ENCODE data around the gene VEZT.

The VEZT gene

GRCh38 chr12:95184121-95184520 lies 33.5 kb upstream of the VEZT start:
- TF ChIP-seq NFIC (IDR thresholded peaks at IDR 0.05) (no peak), FOXM1 (IDR thresholded peaks at IDR 0.05; ENCODE audit: borderline replicate concordance, low read depth) (no peak), EP300 (IDR thresholded peaks at IDR 0.05; ENCODE audit: borderline replicate concordance) (no peak), EGR1 (IDR thresholded peaks at IDR 0.05) (no peak)

DNA sequence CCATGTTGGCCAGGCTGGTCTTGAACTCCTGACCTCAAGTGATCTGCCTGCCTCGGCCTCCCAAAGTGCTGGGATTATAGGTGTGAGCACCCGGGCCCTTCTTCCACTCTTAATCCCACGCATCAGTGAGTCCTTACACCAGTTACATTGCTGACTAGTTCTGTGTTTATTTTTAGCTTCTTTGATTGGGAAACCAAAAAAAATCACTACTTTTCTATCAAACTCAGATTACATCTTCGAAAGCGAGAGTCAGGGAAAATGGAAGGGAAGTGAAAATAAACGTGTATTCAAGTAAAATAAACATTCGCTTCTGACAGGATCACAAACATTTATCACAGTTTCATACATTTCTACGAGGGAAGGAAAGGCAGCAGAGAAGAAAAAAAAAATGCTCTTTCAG lies 32.5 kb upstream of the VEZT start:
- TF ChIP-seq, protein P1, sequence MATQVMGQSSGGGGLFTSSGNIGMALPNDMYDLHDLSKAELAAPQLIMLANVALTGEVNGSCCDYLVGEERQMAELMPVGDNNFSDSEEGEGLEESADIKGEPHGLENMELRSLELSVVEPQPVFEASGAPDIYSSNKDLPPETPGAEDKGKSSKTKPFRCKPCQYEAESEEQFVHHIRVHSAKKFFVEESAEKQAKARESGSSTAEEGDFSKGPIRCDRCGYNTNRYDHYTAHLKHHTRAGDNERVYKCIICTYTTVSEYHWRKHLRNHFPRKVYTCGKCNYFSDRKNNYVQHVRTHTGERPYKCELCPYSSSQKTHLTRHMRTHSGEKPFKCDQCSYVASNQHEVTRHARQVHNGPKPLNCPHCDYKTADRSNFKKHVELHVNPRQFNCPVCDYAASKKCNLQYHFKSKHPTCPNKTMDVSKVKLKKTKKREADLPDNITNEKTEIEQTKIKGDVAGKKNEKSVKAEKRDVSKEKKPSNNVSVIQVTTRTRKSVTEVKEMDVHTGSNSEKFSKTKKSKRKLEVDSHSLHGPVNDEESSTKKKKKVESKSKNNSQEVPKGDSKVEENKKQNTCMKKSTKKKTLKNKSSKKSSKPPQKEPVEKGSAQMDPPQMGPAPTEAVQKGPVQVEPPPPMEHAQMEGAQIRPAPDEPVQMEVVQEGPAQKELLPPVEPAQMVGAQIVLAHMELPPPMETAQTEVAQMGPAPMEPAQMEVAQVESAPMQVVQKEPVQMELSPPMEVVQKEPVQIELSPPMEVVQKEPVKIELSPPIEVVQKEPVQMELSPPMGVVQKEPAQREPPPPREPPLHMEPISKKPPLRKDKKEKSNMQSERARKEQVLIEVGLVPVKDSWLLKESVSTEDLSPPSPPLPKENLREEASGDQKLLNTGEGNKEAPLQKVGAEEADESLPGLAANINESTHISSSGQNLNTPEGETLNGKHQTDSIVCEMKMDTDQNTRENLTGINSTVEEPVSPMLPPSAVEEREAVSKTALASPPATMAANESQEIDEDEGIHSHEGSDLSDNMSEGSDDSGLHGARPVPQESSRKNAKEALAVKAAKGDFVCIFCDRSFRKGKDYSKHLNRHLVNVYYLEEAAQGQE (IDR thresholded peaks at IDR 0.05; ENCODE audit: low read depth) = no peak
- TF ChIP-seq TAF1 (IDR thresholded peaks at IDR 0.05; ENCODE audit: low read depth) (no peak), NFIC (IDR thresholded peaks at IDR 0.05) (no peak), ZBTB7A (IDR thresholded peaks at IDR 0.05; ENCODE audit: low read depth) (no peak), FOXM1 (IDR thresholded peaks at IDR 0.05; ENCODE audit: borderline replicate concordance, low read depth) (no peak), YY1 (IDR thresholded peaks at IDR 0.05; ENCODE audit: low read depth) (no peak), CREB1 (IDR thresholded peaks at IDR 0.05; ENCODE audit: low read depth) (no peak), RAD21 (IDR thresholded peaks at IDR 0.05; ENCODE audit: low read depth) (no peak), TEAD4 (IDR thresholded peaks at IDR 0.05) (no peak), MAX (IDR thresholded peaks at IDR 0.05) (no peak), CEBPB (IDR thresholded peaks at IDR 0.05) (no peak), TCF12 (IDR thresholded peaks at IDR 0.05; ENCODE audit: low read depth) (no peak), EP300 (IDR thresholded peaks at IDR 0.05; ENCODE audit: borderline replicate concordance) (no peak), EGR1 (IDR thresholded peaks at IDR 0.05) (no peak)
- TF ChIP-seq, protein P2, sequence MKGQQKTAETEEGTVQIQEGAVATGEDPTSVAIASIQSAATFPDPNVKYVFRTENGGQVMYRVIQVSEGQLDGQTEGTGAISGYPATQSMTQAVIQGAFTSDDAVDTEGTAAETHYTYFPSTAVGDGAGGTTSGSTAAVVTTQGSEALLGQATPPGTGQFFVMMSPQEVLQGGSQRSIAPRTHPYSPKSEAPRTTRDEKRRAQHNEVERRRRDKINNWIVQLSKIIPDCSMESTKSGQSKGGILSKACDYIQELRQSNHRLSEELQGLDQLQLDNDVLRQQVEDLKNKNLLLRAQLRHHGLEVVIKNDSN (IDR thresholded peaks at IDR 0.05) = no peak

DNA sequence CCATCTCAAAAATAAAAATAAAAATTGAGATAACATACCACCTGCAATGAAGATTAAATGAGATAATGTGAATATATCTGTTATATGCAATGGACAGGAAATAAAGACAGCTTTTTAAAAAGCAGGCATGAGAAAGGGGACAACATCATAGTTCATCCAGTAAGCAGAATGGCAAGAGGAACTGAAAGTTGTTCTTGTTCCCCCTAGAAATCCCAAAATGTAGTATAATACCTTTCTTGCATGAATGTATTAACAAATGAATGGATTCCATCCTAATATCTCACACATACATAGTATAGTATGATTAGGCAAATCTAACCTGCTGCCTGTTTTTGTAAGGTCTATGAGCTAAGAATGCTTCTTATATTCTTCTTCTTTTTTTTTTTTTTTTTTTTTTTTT lies 31.8 kb upstream of the VEZT start:
- TF ChIP-seq YY1 (IDR thresholded peaks at IDR 0.05; ENCODE audit: low read depth) (no peak), NFIC (IDR thresholded peaks at IDR 0.05) (no peak), MAX (IDR thresholded peaks at IDR 0.05) (no peak), CREB1 (IDR thresholded peaks at IDR 0.05; ENCODE audit: low read depth) (no peak), TAF1 (IDR thresholded peaks at IDR 0.05; ENCODE audit: low read depth) (no peak), ZBTB7A (IDR thresholded peaks at IDR 0.05; ENCODE audit: low read depth) (no peak), FOXM1 (IDR thresholded peaks at IDR 0.05; ENCODE audit: borderline replicate concordance, low read depth) (no peak), TEAD4 (IDR thresholded peaks at IDR 0.05) (no peak), RAD21 (IDR thresholded peaks at IDR 0.05; ENCODE audit: low read depth) (no peak), CEBPB (IDR thresholded peaks at IDR 0.05) (no peak), EGR1 (IDR thresholded peaks at IDR 0.05) (no peak), TCF12 (IDR thresholded peaks at IDR 0.05; ENCODE audit: low read depth) (no peak), EP300 (IDR thresholded peaks at IDR 0.05; ENCODE audit: borderline replicate concordance) (no peak)
- TF ChIP-seq, protein P1 (IDR thresholded peaks at IDR 0.05; ENCODE audit: low read depth) = no peak
- TF ChIP-seq, protein P2 (IDR thresholded peaks at IDR 0.05) = no peak

GRCh38 chr12:95187865-95188415 lies 29.7 kb upstream of the VEZT start:
- no peak for TF ChIP-seq ZBTB7A (IDR thresholded peaks at IDR 0.05; ENCODE audit: low read depth)
- TF ChIP-seq CEBPB (IDR thresholded peaks at IDR 0.05) = no peak
- TF ChIP-seq CREB1 (IDR thresholded peaks at IDR 0.05; ENCODE audit: low read depth) = no peak
- TF ChIP-seq, protein P1 (IDR thresholded peaks at IDR 0.05; ENCODE audit: low read depth) = no peak
- no peak for TF ChIP-seq MAX (IDR thresholded peaks at IDR 0.05)
- TF ChIP-seq, protein P2 (IDR thresholded peaks at IDR 0.05) = no peak
- TF ChIP-seq TCF12 (IDR thresholded peaks at IDR 0.05; ENCODE audit: low read depth) = no peak
- no peak for TF ChIP-seq TEAD4 (IDR thresholded peaks at IDR 0.05)

Data from Ishikawa (cell line).